Measurements from ENCODE around the gene ANTXRL. TPM values are rescaled to one million over a fixed set of nuclear protein-coding genes. Genes with fewer than 3 reads are reported as not detected.

The ANTXRL gene
- total and polyA plus RNA-seq, 2 experiments from 2014 or later, result not detected

- no peak for TF ChIP-seq ZNF462 (CRISPR knock-in tag; IDR thresholded peaks at IDR 0.05)
- TF ChIP-seq EZH2phosphoT487 (IDR thresholded peaks at IDR 0.05; ENCODE audit: unreplicated experiment), result no peak
- TF ChIP-seq POLR2AphosphoS5 (IDR thresholded peaks at IDR 0.05; ENCODE audit: low read depth), result no peak
These were observed 32.8 kb upstream of the ANTXRL start (continued) for GRCh38 chr10:46254007-46254383.

GRCh38 chr10:46254467-46254866 is 32.3 kb upstream of the ANTXRL start:
- H3K4me2 ChIP-seq, result no peak overlapping the region
- DNase-seq (ENCODE audit: low spot score) (no peak), ATAC-seq (no peak)
- H3K27ac ChIP-seq (ENCODE audit: low read depth), result no peak overlapping the region
- H2AFZ ChIP-seq, result no peak overlapping the region
- H3K79me2 ChIP-seq (replicated peaks; ENCODE audit: insufficient read depth), result no peaks in the 10 kb centered on the region
- H3K4me1 Mint-ChIP-seq, result peaks cover 3% of the 10 kb centered on the region
- H3K4me3 Mint-ChIP-seq, result no peak overlapping the region
- no peaks in the 10 kb centered on the region for H3F3A ChIP-seq (replicated peaks; ENCODE audit: low read depth)
- H3K27me3 Mint-ChIP-seq (ENCODE audit: insufficient read depth, low read depth, poor library complexity), result peaks cover 6% of the 10 kb centered on the region
- H3K27ac Mint-ChIP-seq, result no peak overlapping the region
- H3K4me1 ChIP-seq (ENCODE audit: insufficient read depth), result no peaks in the 10 kb centered on the region
- no peak overlapping the region for H3K4me3 ChIP-seq
- H4K20me1 ChIP-seq (replicated peaks; ENCODE audit: insufficient read depth), result no peaks in the 10 kb centered on the region
- no peaks in the 10 kb centered on the region for H3K9me3 Mint-ChIP-seq
- H3K27me3 ChIP-seq (ENCODE audit: insufficient read depth), result no peaks in the 10 kb centered on the region
- H3K36me3 ChIP-seq (ENCODE audit: insufficient read depth), result no peaks in the 10 kb centered on the region
- H3K9me2 ChIP-seq (ENCODE audit: insufficient read depth), result no peaks in the 10 kb centered on the region
- no peaks in the 10 kb centered on the region for H3K36me3 Mint-ChIP-seq (ENCODE audit: low read depth)
- no peak for TF ChIP-seq POLR2AphosphoS5 (IDR thresholded peaks at IDR 0.05; ENCODE audit: low read depth)
- no peak for TF ChIP-seq CREB1 (CRISPR knock-in tag; IDR thresholded peaks at IDR 0.05; ENCODE audit: low read depth)
- no peak for TF ChIP-seq JUNB (IDR thresholded peaks at IDR 0.05; ENCODE audit: unreplicated experiment)
- no peak for TF ChIP-seq REST (IDR thresholded peaks at IDR 0.05; ENCODE audit: unreplicated experiment)
- TF ChIP-seq ETS1 (IDR thresholded peaks at IDR 0.05), result no peak
- TF ChIP-seq ZNF114 (CRISPR knock-in tag; IDR thresholded peaks at IDR 0.05), result no peak
- no peak for TF ChIP-seq NANOG (IDR thresholded peaks at IDR 0.05; ENCODE audit: borderline replicate concordance)
- no peak for TF ChIP-seq CTCF (conservative IDR thresholded peaks at IDR 0.05; ENCODE audit: low read depth in 2 of 2)
- TF ChIP-seq STAT1 (IDR thresholded peaks at IDR 0.05; ENCODE audit: unreplicated experiment), result no peak
- TF ChIP-seq EZH2 (IDR thresholded peaks at IDR 0.05; ENCODE audit: low read depth, unreplicated experiment), result no peak

All from GM23338 (cell line).